ENCODE results near the gene CDHR2. TPM values are rescaled to one million over a fixed set of nuclear protein-coding genes. Genes with fewer than 3 reads are reported as not detected.

The CDHR2 gene
- total RNA-seq, 1 donor: not detected

DNA sequence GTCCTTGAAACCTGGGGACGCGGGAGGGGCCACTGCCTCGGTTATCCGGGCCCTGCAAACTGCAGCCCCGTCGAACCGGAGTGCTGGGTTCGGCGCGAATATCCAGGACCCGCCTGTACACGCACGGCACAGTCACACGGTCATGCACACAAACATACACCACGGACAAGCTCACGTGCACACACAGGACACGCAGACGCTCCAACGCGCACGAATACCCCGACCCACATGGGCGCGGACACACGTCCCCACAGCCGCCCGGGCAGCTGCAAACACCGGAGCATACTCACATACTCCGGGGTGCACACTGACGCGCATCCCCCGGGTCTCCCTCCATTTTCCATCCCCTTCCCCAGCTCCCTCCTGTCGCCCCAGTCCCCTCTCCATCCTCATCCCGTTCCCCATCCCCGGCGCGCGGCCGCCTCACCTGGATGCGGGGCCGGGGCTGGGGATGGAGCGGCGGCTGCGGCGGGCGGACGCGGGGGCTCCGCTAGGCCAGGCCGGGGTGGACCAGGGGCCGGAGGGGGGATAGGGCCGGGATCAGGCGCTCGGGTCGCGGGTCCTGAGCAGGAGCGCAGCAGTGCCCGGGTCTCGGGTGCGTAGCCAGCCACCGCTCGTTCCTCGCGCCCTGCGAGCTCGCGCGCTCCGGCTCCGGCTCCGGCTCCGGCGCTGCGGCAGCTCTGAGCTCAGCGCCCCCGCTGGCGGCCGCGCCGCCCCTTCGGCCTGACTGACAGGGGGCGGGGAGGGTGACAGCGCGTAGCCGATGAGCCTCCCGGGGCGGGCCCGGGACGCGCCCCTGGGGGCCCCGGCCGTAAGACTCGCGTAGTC is 80.9 kb downstream of the CDHR2 start, which contains the start of the genes EIF4E1B and SNCB:
TSS of gene EIF4E1B (plus strand) at position 823 of the 828 bp plus-strand sequence. CDS start 12,113 bp downstream, outside the sequence.
TSS of gene SNCB (minus strand) at position 682 of the 828 bp plus-strand sequence. CDS start 880 bp downstream, outside the sequence.
- DNase-seq (ENCODE audit: low read depth): no peak

DNA sequence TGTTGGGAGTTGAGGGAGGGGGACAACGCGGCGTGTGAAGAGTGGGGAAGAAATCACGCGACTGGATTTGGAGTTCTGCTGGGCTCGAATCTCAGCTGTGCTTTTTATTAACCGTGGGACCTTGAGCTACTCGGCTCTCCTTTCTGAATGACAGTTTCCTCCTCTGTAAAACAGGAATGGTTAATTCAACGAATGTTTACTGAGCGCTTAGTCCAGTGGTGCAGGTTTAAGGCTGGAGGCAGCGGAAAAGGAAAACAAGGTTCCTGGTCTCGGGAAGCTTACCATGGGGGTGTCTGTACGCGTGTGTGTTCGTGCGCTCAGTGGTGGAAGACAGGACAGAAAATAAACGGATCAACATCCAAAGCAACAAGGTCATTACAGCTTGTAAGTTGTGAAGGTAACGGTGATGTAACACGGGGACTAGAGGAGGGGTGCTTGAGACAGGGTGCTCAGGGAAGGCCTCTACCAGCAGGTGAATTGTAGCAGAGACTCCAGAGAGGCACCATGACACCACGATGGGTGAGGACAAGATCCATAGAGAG is 81.6 kb downstream of the CDHR2 start:
- no peak for DNase-seq (ENCODE audit: low read depth)
- no peak for TF ChIP-seq CTCF (IDR thresholded peaks at IDR 0.05; ENCODE audit: insufficient read depth, low read length)
- H3K4me3 ChIP-seq (ENCODE audit: low read depth, low read length): peak overlapping the region; percentile 50

More for the DNA sequence above, 80.9 kb downstream of the CDHR2 start, which contains the start of the genes EIF4E1B and SNCB:
- peak within 1 kb of the TSS; percentile 50 for H3K4me3 ChIP-seq (ENCODE audit: low read depth, low read length)
- peak; percentile 1 for TF ChIP-seq CTCF (IDR thresholded peaks at IDR 0.05; ENCODE audit: insufficient read depth, low read length)

DNA sequence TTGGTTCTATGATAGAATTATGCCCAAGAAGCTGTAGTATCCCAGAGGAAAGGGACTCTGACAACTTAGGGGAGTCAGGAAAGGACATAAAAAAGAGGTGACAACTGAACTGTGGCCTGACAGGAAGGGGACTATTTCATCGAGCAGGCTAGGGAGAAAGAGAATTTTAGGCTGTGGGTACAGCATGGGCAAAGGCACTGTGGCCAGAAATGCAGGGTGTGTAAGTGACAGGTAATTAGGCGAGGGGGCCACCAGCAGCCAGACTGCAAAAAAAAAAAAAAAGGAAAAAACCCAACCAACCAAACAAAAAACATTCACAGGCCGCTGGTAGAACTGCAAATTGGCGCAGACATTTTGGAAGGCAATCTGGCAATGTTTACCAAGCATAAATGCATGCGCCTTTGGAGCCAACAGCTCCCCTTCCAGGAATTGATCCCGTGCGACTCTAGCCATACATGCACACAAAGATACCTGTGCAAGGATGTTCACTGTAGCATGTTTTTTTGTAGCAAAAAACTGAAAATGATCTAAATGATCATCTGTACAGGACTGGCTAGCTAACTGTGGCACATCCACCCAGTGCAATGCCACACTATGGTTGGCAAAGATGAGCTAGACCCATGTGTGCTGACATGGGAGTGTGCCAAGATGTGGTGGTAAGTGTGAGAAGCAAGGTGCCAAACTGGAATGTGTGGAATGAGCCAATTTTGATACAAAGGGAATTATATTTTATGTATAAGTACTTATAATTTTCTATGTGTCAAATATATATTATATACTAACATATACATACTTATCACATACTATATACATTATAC is 82.5 kb downstream of the CDHR2 start:
- no peak overlapping the region for H3K4me3 ChIP-seq (ENCODE audit: low read depth, low read length)
- TF ChIP-seq CTCF (IDR thresholded peaks at IDR 0.05; ENCODE audit: insufficient read depth, low read length): no peak
- no peak for DNase-seq (ENCODE audit: low read depth)

DNA sequence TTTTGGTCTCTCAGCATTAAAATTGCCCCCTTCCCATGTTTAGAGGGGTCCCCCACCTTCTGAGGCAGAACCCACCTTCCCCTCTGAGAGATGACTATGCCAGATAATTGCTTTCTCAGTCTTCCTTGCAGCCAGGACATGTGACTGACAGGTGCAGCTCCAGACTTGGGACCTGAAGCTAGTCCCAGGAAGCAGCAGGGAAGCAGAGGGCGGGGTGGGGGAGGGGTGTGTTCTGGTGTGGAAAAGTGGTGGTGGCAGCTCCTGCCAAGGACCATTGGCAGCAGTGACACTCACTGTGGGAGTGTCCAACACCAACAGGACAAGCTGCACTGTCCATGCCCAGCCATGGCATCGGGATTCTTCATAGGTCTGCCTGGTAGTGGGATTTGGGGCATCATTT is 83.6 kb downstream of the CDHR2 start:
- no peak for TF ChIP-seq CTCF (IDR thresholded peaks at IDR 0.05; ENCODE audit: insufficient read depth, low read length)
- DNase-seq (ENCODE audit: low read depth): no peak
- H3K4me3 ChIP-seq (ENCODE audit: low read depth, low read length): no peak overlapping the region

GRCh38 chr5:176633598-176633997 is 84.5 kb downstream of the CDHR2 start:
- no peak for DNase-seq (ENCODE audit: low read depth)
- no peak for TF ChIP-seq CTCF (IDR thresholded peaks at IDR 0.05; ENCODE audit: insufficient read depth, low read length)
- no peak overlapping the region for H3K4me3 ChIP-seq (ENCODE audit: low read depth, low read length)

DNA sequence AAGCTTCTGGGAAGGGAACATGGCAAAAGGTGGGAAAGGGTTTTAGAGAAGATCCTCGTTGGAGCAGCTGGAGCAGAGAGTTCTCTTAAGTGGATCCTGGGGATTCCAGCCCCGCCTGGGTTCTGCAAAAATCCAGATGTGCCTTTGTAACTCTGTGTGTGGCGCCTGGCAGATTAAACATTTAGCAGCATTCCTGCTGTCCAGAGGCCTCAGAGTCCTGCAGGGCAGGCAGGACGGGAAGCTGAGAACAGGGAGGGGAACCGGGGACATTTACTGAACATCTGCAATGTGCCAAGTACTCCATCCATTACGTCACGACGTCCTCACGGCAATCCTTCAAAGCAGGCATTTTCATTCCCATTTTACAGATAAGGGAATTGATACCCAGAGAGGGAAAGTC is 87.3 kb downstream of the CDHR2 start:
- TF ChIP-seq CTCF (IDR thresholded peaks at IDR 0.05; ENCODE audit: insufficient read depth, low read length): no peak
- peak; percentile 31 for DNase-seq (ENCODE audit: low read depth)
- H3K4me3 ChIP-seq (ENCODE audit: low read depth, low read length): no peak overlapping the region

Measured in fibroblast of the aortic adventitia (primary cell).